Measurements from ENCODE around the gene SPEM3.

- TF ChIP-seq CTCF (IDR thresholded peaks at IDR 0.05; ENCODE audit: low read depth, low read length, missing input control) (no peak), NR2F2 (IDR thresholded peaks at IDR 0.05) (no peak), JUND (IDR thresholded peaks at IDR 0.05) (no peak), MAX (IDR thresholded peaks at IDR 0.05) (no peak), RAD21 (IDR thresholded peaks at IDR 0.05) (no peak)
Observed at GRCh38 chr17:7407485-7408251, 21.0 kb upstream of the SPEM3 start, which contains the start of gene NLGN2.
